Anterior cingulate cortex (tissue), 58 donors: ENCODE measurements around the gene MCC.
A peak's percentile ranks its signal among the peaks of the same experiment; 100 is the strongest.
"Not testable (repeated sequence)": the region's sequence is repeated elsewhere in the genome, so short reads cannot be mapped to it uniquely, and the experiment has no call there.

Experiments used
- DNase-seq, 58 donors: peaks; one replicate each; lab custom pipeline; 2025; lab: John Stamatoyannopoulos, UW

The MCC gene

DNA sequence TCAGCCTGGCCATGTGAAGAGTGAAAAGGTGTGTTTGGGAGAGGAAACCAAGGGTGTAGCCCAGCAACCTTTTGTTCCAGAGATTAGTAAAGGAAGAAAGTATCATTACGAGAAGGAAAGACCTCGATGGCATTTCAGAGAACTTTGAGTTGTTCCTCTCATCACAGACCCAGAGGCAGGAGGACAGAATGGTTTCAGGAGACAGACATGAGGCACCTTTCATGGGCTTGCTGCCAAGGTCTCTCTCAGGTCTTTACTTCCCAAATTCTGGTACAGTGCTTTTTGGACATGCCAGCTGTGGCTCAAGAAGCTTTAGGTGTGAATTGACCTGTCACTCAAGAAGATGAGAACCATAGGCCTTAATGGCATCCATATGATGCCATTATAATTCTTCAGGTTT lies 2.8 kb upstream of the MCC start:
- no peak for DNase-seq

- DNase-seq = no peak
Measured at GRCh38 chr5:113490317-113490716, 2.1 kb upstream of the MCC start.

GRCh38 chr5:113489299-113489698 lies 1.0 kb upstream of the MCC start:
- no peak for DNase-seq

DNA sequence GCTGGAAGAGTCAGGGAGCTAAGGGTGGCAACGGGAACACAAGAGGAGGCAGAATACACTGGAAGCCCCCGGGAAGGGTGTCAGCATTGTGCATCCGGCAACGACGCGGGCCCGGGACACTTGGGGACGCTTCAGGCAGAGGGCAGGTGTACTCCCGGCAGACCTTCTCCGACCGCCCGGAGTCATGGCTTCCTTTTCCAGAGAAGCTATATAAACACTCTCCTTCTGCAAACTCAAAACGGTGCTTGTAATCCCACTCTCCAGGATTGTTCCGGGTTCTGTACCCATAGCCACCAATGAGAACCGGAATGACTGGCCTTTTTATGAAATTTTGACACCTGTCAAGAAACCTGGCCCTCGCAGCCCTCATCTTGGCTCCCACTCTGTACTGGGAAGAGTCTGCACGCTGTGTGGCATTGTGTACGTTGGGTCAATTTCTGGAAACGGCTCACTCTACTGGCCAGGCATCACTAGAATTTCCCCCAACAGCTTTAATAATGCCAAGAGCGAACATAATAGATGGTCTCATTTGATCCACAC lies 462 bp upstream of the MCC start:
- no peak for DNase-seq

- DNase-seq = peak in 1 of 58 donors; percentile 2
Measured at GRCh38 chr5:113487416-113487780, 855 bp downstream of the MCC start.

DNA sequence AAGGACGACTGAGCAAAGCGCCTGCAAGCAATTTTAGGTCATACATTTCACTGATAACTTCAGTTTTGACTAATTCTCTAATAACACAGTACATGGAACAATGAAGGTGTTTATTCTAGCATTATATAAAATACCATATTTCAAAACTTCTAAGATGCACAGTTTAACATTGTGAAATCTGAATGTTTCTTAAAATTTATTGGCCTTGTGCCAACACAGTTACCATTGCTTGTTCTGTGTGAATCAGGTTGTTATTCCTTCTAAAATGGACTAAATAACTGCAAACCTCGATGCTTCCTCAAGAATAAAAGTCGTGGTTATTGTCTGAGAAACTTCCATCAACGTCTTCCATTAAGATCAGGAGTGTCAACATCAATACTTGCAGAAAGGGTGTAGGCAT lies 8.0 kb downstream of the MCC start:
- DNase-seq = no peak

DNA sequence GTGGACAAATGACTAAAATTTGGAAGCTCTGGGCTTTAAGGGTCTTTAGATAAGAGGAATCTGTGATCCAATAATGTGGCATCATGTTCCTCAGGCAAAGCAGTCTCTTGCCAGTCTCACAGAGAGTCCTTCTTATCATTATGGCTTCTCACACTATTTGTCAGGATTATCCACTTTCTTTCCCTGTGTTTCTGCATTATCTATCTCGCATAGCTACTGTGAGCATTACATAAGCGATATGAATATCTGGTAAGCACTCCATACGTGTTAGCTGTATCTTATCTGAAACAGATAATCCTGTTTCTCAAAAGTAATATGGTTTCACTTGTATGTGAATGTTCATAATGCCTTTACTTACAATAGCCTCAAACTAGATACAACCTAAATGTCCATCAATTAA lies 9.6 kb downstream of the MCC start:
- DNase-seq = no peak

GRCh38 chr5:113474100-113474728 lies 14.0 kb downstream of the MCC start:
- no peak for DNase-seq

GRCh38 chr5:113463032-113463431 lies 25.2 kb downstream of the MCC start:
- DNase-seq = no peak

DNA sequence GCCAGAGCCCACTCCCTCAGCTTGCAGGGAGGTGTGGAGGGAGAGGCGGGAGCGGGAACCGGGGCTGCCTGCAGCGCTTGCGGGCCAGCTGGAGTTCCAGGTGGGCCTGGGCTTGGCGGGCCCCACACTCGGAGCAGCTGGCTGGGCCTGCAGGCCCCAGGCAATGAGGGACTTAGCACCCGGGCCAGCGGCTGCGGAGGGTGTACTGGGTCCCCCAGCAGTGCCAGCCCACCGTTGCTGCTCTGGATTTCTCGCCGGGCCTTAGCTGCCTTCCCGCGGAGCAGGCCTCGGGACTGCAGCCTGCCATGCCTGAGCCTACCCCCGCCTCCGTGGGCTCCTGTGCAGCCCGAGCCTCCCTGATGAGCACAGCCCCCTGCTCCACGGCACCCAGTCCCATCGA lies 31.1 kb downstream of the MCC start:
- not testable (repeated sequence) for DNase-seq

GRCh38 chr5:113452941-113453340 lies 35.3 kb downstream of the MCC start:
- DNase-seq = no peak

DNA sequence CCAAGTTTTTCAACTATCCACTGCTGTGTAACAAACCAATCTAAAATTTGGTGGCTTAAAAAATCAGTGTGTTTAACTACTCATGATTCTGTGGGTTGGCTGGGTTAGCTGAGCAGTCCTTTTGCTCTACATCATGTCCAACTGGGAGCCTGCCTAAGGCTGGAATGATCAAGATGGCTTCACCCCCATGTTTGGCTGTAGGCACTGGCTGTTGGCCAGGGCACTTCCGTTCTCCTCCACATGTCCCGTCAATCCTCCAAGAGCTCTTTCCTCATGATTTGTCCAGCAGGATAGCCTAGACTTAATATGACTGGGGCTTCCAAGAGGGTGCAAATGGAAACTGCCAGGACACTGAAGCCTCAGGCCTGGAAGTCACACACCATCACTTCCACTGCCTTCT lies 36.5 kb downstream of the MCC start:
- DNase-seq = no peak

DNA sequence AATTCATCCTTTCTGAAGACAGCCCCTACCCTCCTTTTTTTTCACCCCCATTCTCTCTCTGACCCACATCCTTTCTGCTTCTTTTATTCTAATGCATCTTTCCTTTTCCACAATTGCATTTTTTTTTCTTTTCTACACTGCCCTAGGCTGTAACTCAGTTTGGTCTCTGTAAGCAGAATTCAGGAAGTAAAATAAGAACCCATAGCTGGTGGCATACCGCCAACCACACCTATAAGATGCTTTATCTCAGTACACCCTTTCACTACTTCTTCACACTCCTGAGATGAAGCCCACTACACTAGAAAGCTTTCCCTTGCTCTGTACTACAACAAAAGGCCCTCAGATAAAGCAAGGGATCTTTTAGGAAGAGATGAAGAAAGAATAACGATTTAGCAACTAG lies 37.3 kb downstream of the MCC start:
- no peak for DNase-seq

- DNase-seq = no peak
Measured at GRCh38 chr5:113450462-113450861, 37.8 kb downstream of the MCC start.

DNA sequence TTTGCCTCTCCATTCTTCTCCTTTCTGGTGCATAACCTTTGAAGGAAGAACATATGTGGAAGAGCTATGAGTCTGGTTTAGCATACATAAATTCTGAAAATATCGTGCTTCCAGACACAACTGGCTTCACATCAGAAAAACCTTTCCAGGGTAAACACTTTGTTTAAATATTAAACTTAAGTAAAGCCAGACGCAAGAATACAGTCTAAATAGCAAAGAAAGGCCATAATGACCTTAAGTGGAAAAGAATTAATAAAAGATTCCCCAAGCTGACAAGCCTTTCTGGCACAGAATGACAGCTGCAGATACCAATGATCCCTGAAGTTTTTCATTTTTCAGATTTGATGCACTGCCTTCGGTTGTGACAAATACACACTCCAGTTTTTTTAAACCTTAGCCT lies 40.0 kb downstream of the MCC start:
- no peak for DNase-seq

DNA sequence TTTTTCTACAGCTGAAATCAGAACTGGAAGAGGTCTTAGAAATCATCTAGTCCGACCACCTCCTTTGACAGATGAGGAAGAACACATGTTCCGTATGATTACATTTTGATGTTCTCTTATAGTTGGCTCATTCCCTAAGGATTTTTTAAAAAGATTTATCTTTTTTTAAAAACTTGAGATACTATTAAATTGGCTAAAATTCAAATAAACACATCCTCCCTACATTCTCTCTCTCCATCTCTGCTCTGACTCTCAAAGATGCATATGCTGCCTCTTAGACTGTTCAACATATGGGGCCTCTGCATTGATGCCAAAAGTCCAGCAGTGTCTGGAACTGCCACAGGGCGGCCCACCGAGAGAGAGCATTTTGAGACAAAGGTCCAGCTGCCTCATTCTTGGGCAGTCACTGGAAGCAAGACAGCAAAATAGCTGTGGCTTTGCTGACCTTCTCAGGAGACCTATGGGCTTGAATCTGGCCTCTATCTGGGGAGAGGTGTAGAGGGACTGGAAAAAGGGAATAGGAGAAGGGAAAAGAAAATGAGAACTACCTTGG lies 40.7 kb downstream of the MCC start:
- DNase-seq = no peak

- DNase-seq = no peak
Measured at GRCh38 chr5:113446358-113446927, 41.8 kb downstream of the MCC start.

- no peak for DNase-seq
Measured at GRCh38 chr5:113437111-113437510, 51.1 kb downstream of the MCC start.

DNA sequence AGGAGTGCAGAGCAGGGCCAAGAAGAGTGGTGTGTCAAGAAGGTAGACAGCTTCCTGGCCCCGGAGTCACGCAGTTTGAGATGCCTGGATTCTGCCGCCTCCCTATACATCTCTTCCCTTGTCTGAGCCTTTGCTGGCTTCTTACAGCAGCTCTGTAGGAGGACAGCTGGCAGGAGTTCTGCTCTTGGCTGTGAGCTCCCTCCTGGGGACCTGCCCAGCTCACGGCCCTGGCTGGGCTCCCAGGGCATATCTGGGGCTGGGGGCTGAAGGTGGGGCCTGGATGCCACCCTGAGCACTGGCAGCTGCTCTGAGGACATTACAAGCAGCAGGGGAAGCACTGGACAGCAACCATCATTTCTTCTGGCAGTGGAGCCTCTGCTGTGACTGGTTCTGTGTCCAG lies 52.7 kb downstream of the MCC start:
- DNase-seq = peak in 20 of 58 donors; percentile 2 to 54 (median 8)

GRCh38 chr5:113434889-113435288 lies 53.4 kb downstream of the MCC start, which contains the start of gene TSSK1B:
TSS of gene TSSK1B (minus strand) at chr5:113434989. CDS start at chr5:113434839, 150 bp downstream.
- DNase-seq = no peak

DNA sequence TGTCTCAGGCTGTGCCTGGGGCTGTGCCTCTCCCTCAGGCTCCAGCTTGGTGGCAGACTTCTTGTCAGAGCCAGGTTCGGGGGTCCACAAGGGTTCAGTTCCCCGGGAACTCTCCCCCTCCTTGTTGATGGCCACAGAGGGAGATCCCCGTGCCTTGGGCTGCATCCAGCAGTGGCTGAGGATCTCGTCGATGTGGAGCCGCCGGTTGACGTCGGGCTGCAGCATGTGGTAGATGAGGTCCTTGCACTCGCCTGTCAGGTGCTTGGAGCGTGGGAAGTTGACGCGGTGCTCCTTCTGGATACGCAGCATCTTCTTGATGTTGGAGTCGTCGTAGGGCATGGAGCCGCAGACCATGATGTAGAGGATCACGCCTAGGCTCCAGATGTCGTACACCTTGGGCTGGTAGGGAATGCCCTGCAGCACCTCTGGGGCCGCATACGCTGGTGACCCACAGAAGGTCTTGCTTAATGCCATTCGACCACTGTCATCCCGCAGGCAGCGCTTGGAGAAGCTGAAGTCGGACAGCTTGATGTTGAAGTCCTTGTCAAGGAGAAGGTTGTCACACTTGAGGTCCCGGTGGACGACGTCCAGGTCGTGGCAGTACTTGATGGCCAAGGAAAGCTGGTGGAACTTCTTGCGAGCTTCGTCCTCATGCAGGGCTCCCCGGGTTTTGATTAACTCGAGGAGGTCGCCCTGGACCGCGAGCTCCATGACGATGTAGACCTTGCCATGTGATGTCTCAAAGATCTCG lies 54.2 kb downstream of the MCC start:
- DNase-seq = no peak
